Parathyroid adenoma (tissue), 2 donors: ENCODE measurements around the gene MCC.

Experiments
- H2AFZ ChIP-seq: fragments of 300-600 bp; sonication (generic); one replicate; pipeline ENCODE4 v1.7.0; 2017; ENCODE audit warnings: antibody characterized with exemption, mild to moderate bottlenecking
- H3K27ac ChIP-seq: fragments of 300-600 bp; sonication (generic); one replicate; pipeline ENCODE4 v1.7.0; 2017
- H3K27me3 ChIP-seq: fragments of 300-600 bp; sonication (generic); one replicate; pipeline ENCODE4 v1.7.0; 2017; ENCODE audit warnings: low read length; ENCODE audit not compliant: control insufficient read depth, insufficient read depth
- H3K36me3 ChIP-seq: fragments of 300-600 bp; sonication (generic); one replicate; pipeline ENCODE4 v1.7.0; 2017; ENCODE audit warnings: low read length; ENCODE audit not compliant: control insufficient read depth, insufficient read depth
- H3K4me1 ChIP-seq: fragments of 300-600 bp; sonication (generic); one replicate; pipeline ENCODE4 v1.7.0; 2017; ENCODE audit warnings: control low read depth
- H3K4me2 ChIP-seq: fragments of 300-600 bp; sonication (generic); one replicate; pipeline ENCODE4 v1.7.0; 2017; ENCODE audit warnings: low read length
- H3K4me3 ChIP-seq: fragments of 300-600 bp; sonication (generic); one replicate; pipeline ENCODE4 v1.7.0; 2017; ENCODE audit warnings: low read depth, low read length
- H3K79me2 ChIP-seq: fragments of 300-600 bp; sonication (generic); one replicate; pipeline ENCODE4 v1.7.0; 2017; ENCODE audit warnings: control low read depth
- H3K9ac ChIP-seq: fragments of 300-600 bp; sonication (generic); one replicate; pipeline ENCODE4 v1.7.0; 2017; ENCODE audit warnings: mild to moderate bottlenecking
- H3K9me3 ChIP-seq: fragments of 300-600 bp; sonication (generic); one replicate; pipeline ENCODE4 v1.7.0; 2017; ENCODE audit warnings: low read length; ENCODE audit not compliant: control insufficient read depth
- TF ChIP-seq, protein P1 (sequence below): fragments of 300-600 bp; sonication (generic); IDR thresholded peaks from one replicate; pipeline ENCODE4 v1.7.0; 2017; ENCODE audit warnings: antibody characterized with exemption, mild to moderate bottlenecking
- donor health status: primary hyperparathyroidism.

Gene MCC

DNA sequence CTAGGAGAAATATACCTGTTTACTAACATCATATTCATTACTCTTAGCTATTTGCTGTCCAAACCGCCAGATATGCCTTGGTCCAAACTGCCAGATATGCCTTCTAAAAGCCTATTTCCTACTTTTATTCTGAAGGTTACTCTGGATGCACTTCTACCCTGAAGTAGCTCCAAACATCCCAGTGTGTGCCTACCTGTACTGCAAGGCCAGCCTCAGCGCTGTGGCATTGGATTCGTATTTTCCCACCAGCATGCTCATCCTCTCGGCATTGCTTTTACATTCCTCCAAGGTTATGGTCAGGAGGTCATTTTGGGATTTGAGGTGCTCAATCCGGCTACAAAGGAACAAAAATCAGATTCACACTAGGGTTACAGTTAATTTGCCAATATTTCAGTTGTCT is 417.4 kb downstream of the MCC start:
- H3K36me3 ChIP-seq = peaks cover 3% of the 10 kb centered on the region
- H3K4me1 ChIP-seq = peaks cover 63% of the 10 kb centered on the region
- TF ChIP-seq, protein P1, sequence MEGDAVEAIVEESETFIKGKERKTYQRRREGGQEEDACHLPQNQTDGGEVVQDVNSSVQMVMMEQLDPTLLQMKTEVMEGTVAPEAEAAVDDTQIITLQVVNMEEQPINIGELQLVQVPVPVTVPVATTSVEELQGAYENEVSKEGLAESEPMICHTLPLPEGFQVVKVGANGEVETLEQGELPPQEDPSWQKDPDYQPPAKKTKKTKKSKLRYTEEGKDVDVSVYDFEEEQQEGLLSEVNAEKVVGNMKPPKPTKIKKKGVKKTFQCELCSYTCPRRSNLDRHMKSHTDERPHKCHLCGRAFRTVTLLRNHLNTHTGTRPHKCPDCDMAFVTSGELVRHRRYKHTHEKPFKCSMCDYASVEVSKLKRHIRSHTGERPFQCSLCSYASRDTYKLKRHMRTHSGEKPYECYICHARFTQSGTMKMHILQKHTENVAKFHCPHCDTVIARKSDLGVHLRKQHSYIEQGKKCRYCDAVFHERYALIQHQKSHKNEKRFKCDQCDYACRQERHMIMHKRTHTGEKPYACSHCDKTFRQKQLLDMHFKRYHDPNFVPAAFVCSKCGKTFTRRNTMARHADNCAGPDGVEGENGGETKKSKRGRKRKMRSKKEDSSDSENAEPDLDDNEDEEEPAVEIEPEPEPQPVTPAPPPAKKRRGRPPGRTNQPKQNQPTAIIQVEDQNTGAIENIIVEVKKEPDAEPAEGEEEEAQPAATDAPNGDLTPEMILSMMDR = no peak
- peaks cover 21% of the 10 kb centered on the region for H3K79me2 ChIP-seq
- H3K27ac ChIP-seq = peak overlapping the region; percentile 95
- H3K27me3 ChIP-seq = no peaks in the 10 kb centered on the region
- H3K4me2 ChIP-seq = peak overlapping the region; percentile 52
- H2AFZ ChIP-seq = no peak overlapping the region
- H3K4me3 ChIP-seq = peak overlapping the region; percentile 37
- no peaks in the 10 kb centered on the region for H3K9me3 ChIP-seq
- no peak overlapping the region for H3K9ac ChIP-seq

DNA sequence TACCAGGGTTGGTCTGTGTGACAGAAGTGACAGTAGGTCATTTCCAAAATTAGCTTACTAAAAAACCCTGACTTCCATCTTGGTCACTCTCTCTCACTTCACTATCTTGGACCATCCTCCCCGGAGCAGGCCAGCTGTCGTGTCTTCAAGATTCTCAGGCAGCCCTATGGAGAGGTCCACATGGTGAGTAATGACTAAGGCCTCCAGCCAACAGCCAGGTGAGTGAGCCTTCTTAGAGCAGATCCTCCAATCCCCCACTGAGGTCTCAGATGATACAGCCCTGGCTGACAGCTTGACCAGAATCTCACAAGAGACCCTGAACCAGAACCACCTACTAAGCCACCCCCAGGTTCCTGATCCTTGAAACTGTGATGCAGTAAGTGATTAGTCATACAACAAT is 419.7 kb downstream of the MCC start:
- no peaks in the 10 kb centered on the region for H3K9me3 ChIP-seq
- TF ChIP-seq, protein P1 = no peak
- H3K4me1 ChIP-seq = peaks cover 61% of the 10 kb centered on the region

GRCh38 chr5:113067635-113068344 is 420.5 kb downstream of the MCC start:
- Histone ChIP-seq H3K27me3 (no peaks in the 10 kb centered on the region), H2AFZ (no peak overlapping the region), H3K4me1 (peaks cover 63% of the 10 kb centered on the region), H3K36me3 (peaks cover 3% of the 10 kb centered on the region), H3K4me2 (no peak overlapping the region), H3K9me3 (no peaks in the 10 kb centered on the region), H3K27ac (peak overlapping the region; percentile 95), H3K4me3 (no peak overlapping the region), H3K9ac (no peak overlapping the region), H3K79me2 (peaks cover 40% of the 10 kb centered on the region)
- TF ChIP-seq, protein P1 = no peak

More for the DNA sequence above, 419.7 kb downstream of the MCC start:
- Histone ChIP-seq H3K79me2 (peaks cover 40% of the 10 kb centered on the region), H2AFZ (no peak overlapping the region), H3K27ac (peak overlapping the region; percentile 95), H3K27me3 (no peaks in the 10 kb centered on the region), H3K4me3 (no peak overlapping the region), H3K4me2 (no peak overlapping the region), H3K9ac (no peak overlapping the region), H3K36me3 (peaks cover 3% of the 10 kb centered on the region)

DNA sequence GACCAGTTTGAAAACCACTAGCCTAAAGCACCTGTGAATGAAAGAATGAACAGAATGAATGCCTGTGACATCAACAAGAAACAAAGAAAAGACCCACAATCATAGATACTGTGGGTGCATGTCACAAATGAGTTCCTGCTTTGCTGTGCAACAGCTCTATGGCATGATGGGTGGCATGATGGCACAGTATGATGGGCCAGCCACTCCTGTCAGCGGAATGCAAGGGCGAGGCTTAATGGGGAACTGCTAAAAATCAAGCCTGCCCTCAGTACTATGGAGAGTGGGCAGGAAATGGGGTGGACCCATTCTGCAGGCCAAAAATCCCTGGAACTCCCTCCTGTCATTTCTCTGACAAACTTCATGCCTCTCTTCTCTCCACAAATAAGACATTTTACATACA is 422.6 kb downstream of the MCC start:
- Histone ChIP-seq H3K79me2 (peaks cover 45% of the 10 kb centered on the region), H3K36me3 (no peaks in the 10 kb centered on the region), H3K4me2 (no peak overlapping the region), H3K9ac (no peak overlapping the region), H3K27me3 (no peaks in the 10 kb centered on the region), H3K27ac (no peak overlapping the region), H3K9me3 (no peaks in the 10 kb centered on the region), H2AFZ (no peak overlapping the region), H3K4me1 (peaks cover 67% of the 10 kb centered on the region), H3K4me3 (no peak overlapping the region)
- TF ChIP-seq, protein P1 = no peak

DNA sequence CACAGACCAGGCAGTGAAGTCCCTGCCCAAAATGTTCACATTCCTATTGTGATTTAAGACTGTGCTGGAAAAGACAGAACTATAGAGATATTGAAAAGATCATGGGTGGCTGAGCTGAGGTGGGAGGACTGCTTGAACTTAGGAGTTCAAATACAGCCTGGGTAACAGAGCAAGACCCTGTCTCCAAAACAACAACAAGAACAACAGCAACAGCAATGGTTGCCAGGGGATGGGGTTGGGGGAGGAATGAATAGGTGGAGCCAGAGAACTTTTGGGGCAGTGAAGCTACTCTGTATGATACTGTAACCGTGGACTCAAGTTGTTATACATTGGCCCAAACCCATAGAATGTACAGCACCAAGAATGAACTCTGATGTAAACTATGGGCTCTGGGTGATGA is 423.4 kb downstream of the MCC start:
- Histone ChIP-seq H3K4me1 (peaks cover 70% of the 10 kb centered on the region), H3K79me2 (peaks cover 45% of the 10 kb centered on the region), H2AFZ (no peak overlapping the region), H3K4me2 (no peak overlapping the region), H3K36me3 (no peaks in the 10 kb centered on the region), H3K4me3 (no peak overlapping the region), H3K9me3 (no peaks in the 10 kb centered on the region), H3K9ac (no peak overlapping the region), H3K27me3 (no peaks in the 10 kb centered on the region), H3K27ac (peak overlapping the region; percentile 94)
- TF ChIP-seq, protein P1 = no peak
